Testis (tissue), 2 donors: ENCODE results near the gene ROBO4.

ENCODE experiments used
- CTCF ChIP-seq, 3 experiments: fragments of 450-650 bp in 2 of 3; fragments of 200-600 bp in 1 of 3; sonication (generic) in 1 of 3; IDR thresholded peaks; one replicate each; pipeline ENCODE4 v1.5.1; 2016 to 2019; ENCODE audit warnings: antibody characterized with exemption in 3 of 3, mild to moderate bottlenecking in 2 of 3, moderate library complexity in 1 of 3
- POLR2A ChIP-seq: fragments of 450-650 bp; IDR thresholded peaks from one replicate; pipeline ENCODE4 v1.6.1; 2017; ENCODE audit warnings: antibody characterized with exemption, mild to moderate bottlenecking, moderate library complexity

GRCh38 chr11:124846070-124846673, 51.5 kb downstream of the ROBO4 start:
- TF ChIP-seq CTCF (IDR thresholded peaks at IDR 0.05) (no peak), POLR2A (no peak)
